Islet precursor cell (in vitro differentiated cells): Measurements from ENCODE around the gene ZNF639.
"Not testable (repeated sequence)": the region's sequence is repeated elsewhere in the genome, so short reads cannot be mapped to it uniquely, and the experiment has no call there.

Experiments used
- DNase-seq: peaks from one replicate; pipeline ENCODE4 v3.0.0-alpha.2; 2018

The ZNF639 gene

GRCh38 chr3:179322286-179323196 lies at the start of gene ZNF639:
ZNF639 (plus strand) TSS chr3:179323031; CDS start chr3:179328294, 5,263 bp downstream.
- peak; percentile 94 for DNase-seq

- DNase-seq: not testable (repeated sequence)
Measured at GRCh38 chr3:179274434-179274833, 48.4 kb upstream of the ZNF639 start.

- DNase-seq: no peak
Measured at GRCh38 chr3:179276001-179276400, 46.8 kb upstream of the ZNF639 start.

GRCh38 chr3:179276743-179277142 lies 46.1 kb upstream of the ZNF639 start:
- DNase-seq: no peak

- DNase-seq: no peak
Measured at GRCh38 chr3:179278151-179278550, 44.7 kb upstream of the ZNF639 start.

- no peak for DNase-seq
Measured at GRCh38 chr3:179278932-179279693, 43.7 kb upstream of the ZNF639 start.

- DNase-seq: no peak
Measured at GRCh38 chr3:179279837-179280236, 43.0 kb upstream of the ZNF639 start.

- no peak for DNase-seq
Measured at GRCh38 chr3:179281825-179282224, 41.0 kb upstream of the ZNF639 start.

- DNase-seq: no peak
Measured at GRCh38 chr3:179286331-179286730, 36.5 kb upstream of the ZNF639 start.

- no peak for DNase-seq
Measured at GRCh38 chr3:179288845-179289244, 34.0 kb upstream of the ZNF639 start.

- no peak for DNase-seq
Measured at GRCh38 chr3:179289295-179289694, 33.5 kb upstream of the ZNF639 start.

GRCh38 chr3:179292450-179292849 lies 30.4 kb upstream of the ZNF639 start:
- no peak for DNase-seq

- DNase-seq: no peak
Measured at GRCh38 chr3:179297971-179298725, 24.7 kb upstream of the ZNF639 start.

- DNase-seq: no peak
Measured at GRCh38 chr3:179299316-179299715, 23.5 kb upstream of the ZNF639 start.

- no peak for DNase-seq
Measured at GRCh38 chr3:179299999-179300613, 22.7 kb upstream of the ZNF639 start.

GRCh38 chr3:179301645-179302044 lies 21.2 kb upstream of the ZNF639 start:
- no peak for DNase-seq

- no peak for DNase-seq
Measured at GRCh38 chr3:179302111-179302510, 20.7 kb upstream of the ZNF639 start.

GRCh38 chr3:179304605-179305004 lies 18.2 kb upstream of the ZNF639 start:
- no peak for DNase-seq

GRCh38 chr3:179307362-179307761 lies 15.5 kb upstream of the ZNF639 start:
- not testable (repeated sequence) for DNase-seq

- no peak for DNase-seq
Measured at GRCh38 chr3:179308001-179308400, 14.8 kb upstream of the ZNF639 start.

GRCh38 chr3:179309225-179310078 lies 13.4 kb upstream of the ZNF639 start:
- no peak for DNase-seq

GRCh38 chr3:179318876-179319275 lies 4.0 kb upstream of the ZNF639 start:
- no peak for DNase-seq
